GM23338 (cell line): Measurements from ENCODE around the gene PCSK6.

Source experiments
- EZH2 ChIP-seq: fragments of 200-600 bp; sonication (generic); IDR thresholded peaks from one replicate; pipeline ENCODE4 v1.8.0; 2017; ENCODE audit warnings: antibody characterized with exemption, mild to moderate bottlenecking, low read depth; ENCODE audit not compliant: unreplicated experiment
- EZH2phosphoT487 ChIP-seq: fragments of 200-600 bp; sonication (generic); IDR thresholded peaks from one replicate; pipeline ENCODE4 v1.8.1; 2018; ENCODE audit warnings: antibody characterized with exemption; ENCODE audit not compliant: unreplicated experiment
- TF ChIP-seq, protein P1 (sequence below), 2 experiments: fragments of 200-600 bp in 1 of 2; sonication (generic) in 1 of 2; conservative IDR thresholded peaks; 2 replicates each; pipeline versions ENCODE4 v1.5.1 to v1.6.1; 2016 to 2017; ENCODE audit warnings: antibody characterized with exemption in 2 of 2, low read depth in 2 of 2, mild to moderate bottlenecking in 2 of 2, moderate library complexity in 1 of 2

DNA sequence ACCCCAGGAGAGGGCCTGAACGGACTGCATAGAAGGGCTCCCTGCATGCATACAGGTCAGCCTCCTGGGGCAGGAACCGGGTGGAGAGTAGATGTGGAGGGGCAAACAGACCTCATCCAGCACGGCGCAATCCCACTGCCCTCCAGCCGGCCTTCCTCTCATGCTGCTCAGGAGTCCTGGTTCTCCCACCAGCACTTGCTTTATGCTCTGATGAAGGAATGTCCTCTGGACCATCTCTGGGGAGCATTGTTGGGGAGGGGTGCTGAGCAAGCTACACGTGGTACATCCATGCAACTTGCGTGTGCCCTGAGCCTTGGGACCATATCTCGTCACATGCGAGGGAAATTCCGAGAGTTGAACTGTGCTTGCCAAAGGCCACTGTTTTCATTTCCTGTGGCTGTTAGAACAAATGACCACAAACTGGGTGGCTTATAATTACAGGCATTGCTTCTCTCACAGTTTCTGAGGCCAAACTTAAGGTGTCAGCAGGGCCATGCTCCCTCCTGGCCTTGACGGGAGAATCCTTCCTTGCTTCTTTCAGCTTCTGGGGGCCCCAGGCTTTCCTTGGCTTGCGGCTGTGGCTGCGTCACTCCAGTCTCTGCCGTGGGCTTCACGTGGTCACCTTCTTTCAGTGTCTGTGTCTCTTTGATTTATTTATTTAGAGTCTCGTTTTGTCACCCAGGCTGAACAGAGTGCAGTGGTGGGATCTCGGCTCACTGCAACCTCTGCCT is 224.4 kb downstream of the PCSK6 start:
- TF ChIP-seq, protein P1, sequence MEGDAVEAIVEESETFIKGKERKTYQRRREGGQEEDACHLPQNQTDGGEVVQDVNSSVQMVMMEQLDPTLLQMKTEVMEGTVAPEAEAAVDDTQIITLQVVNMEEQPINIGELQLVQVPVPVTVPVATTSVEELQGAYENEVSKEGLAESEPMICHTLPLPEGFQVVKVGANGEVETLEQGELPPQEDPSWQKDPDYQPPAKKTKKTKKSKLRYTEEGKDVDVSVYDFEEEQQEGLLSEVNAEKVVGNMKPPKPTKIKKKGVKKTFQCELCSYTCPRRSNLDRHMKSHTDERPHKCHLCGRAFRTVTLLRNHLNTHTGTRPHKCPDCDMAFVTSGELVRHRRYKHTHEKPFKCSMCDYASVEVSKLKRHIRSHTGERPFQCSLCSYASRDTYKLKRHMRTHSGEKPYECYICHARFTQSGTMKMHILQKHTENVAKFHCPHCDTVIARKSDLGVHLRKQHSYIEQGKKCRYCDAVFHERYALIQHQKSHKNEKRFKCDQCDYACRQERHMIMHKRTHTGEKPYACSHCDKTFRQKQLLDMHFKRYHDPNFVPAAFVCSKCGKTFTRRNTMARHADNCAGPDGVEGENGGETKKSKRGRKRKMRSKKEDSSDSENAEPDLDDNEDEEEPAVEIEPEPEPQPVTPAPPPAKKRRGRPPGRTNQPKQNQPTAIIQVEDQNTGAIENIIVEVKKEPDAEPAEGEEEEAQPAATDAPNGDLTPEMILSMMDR (conservative IDR thresholded peaks at IDR 0.05; ENCODE audit: low read depth in 2 of 2), result no peak
- TF ChIP-seq EZH2 (no peak), EZH2phosphoT487 (no peak)
